Osteocyte (in vitro differentiated cells): Measurements from ENCODE around the gene SAMHD1. TPM values are rescaled to one million over a fixed set of nuclear protein-coding genes. Genes with fewer than 3 reads are reported as not detected.

Experiments used
- DNase-seq: peaks from one replicate; pipeline ENCODE4 v3.0.0; 2021; ENCODE audit warnings: mixed read lengths; ENCODE audit not compliant: unreplicated experiment; ENCODE audit errors: extremely low spot score
- H3K27ac Mint-ChIP-seq: one replicate; pipeline ENCODE4 v1.8.0; 2021; ENCODE audit warnings: mild to moderate bottlenecking, mixed read lengths; ENCODE audit not compliant: unreplicated experiment
- H3K27me3 Mint-ChIP-seq: one replicate; pipeline ENCODE4 v1.8.0; 2021; ENCODE audit warnings: mixed read lengths; ENCODE audit not compliant: unreplicated experiment
- H3K36me3 Mint-ChIP-seq: one replicate; pipeline ENCODE4 v1.8.0; 2021; ENCODE audit warnings: mixed read lengths; ENCODE audit not compliant: unreplicated experiment
- H3K4me1 Mint-ChIP-seq: one replicate; pipeline ENCODE4 v1.8.0; 2021; ENCODE audit warnings: mixed read lengths; ENCODE audit not compliant: unreplicated experiment
- H3K4me3 Mint-ChIP-seq: one replicate; pipeline ENCODE4 v1.8.0; 2021; ENCODE audit warnings: mild to moderate bottlenecking, moderate library complexity, mixed read lengths; ENCODE audit not compliant: unreplicated experiment
- H3K9me3 Mint-ChIP-seq: one replicate; pipeline ENCODE4 v1.8.0; 2021; ENCODE audit warnings: mixed read lengths; ENCODE audit not compliant: unreplicated experiment
- CTCF ChIP-seq: fragments of 200-600 bp; sonication (generic); IDR thresholded peaks from 2 replicates; pipeline ENCODE4 v1.5.0; 2021; ENCODE audit warnings: antibody characterized with exemption, mild to moderate bottlenecking, moderate library complexity
- total RNA-seq: library from RNA; stranded (reverse); gene quantifications from 2 replicates; pipeline ENCODE4 v1.2.1, GENCODE V29; 2021

SAMHD1 gene
- total RNA-seq, 1 donor from 2014 or later: 19.5 TPM

- H3K4me3 Mint-ChIP-seq: no peak overlapping the region
- H3K36me3 Mint-ChIP-seq: no peaks in the 10 kb centered on the region
- no peak overlapping the region for H3K27ac Mint-ChIP-seq
- no peak for TF ChIP-seq CTCF
- H3K4me1 Mint-ChIP-seq: peaks cover 8% of the 10 kb centered on the region
- H3K27me3 Mint-ChIP-seq: no peaks in the 10 kb centered on the region
- H3K9me3 Mint-ChIP-seq: no peaks in the 10 kb centered on the region
- no peak for DNase-seq
These were observed 84.6 kb downstream of the SAMHD1 start for GRCh38 chr20:36866681-36867495.

- Mint-ChIP-seq H3K9me3 (no peaks in the 10 kb centered on the region), H3K27ac (no peak overlapping the region), H3K4me1 (peaks cover 15% of the 10 kb centered on the region), H3K36me3 (no peaks in the 10 kb centered on the region), H3K4me3 (no peak overlapping the region), H3K27me3 (no peaks in the 10 kb centered on the region)
- no peak for TF ChIP-seq CTCF
- no peak for DNase-seq
These were observed 85.3 kb downstream of the SAMHD1 start for GRCh38 chr20:36866164-36866563.

- no peaks in the 10 kb centered on the region for H3K9me3 Mint-ChIP-seq
- peak overlapping the region; percentile 3 for H3K4me3 Mint-ChIP-seq
- no peaks in the 10 kb centered on the region for H3K27me3 Mint-ChIP-seq
- H3K36me3 Mint-ChIP-seq: no peaks in the 10 kb centered on the region
- H3K27ac Mint-ChIP-seq: no peak overlapping the region
- TF ChIP-seq CTCF: no peak
- no peak for DNase-seq
- H3K4me1 Mint-ChIP-seq: peaks cover 19% of the 10 kb centered on the region
These were observed 85.7 kb downstream of the SAMHD1 start for GRCh38 chr20:36865861-36866149.

- peak overlapping the region; percentile 16 for H3K27ac Mint-ChIP-seq
- peaks cover 2% of the 10 kb centered on the region for H3K36me3 Mint-ChIP-seq
- no peaks in the 10 kb centered on the region for H3K9me3 Mint-ChIP-seq
- peak overlapping the region; percentile 78 for H3K4me3 Mint-ChIP-seq
- H3K27me3 Mint-ChIP-seq: no peaks in the 10 kb centered on the region
- peaks cover 23% of the 10 kb centered on the region for H3K4me1 Mint-ChIP-seq
- no peak for DNase-seq
- TF ChIP-seq CTCF: no peak
These were observed 86.2 kb downstream of the SAMHD1 start for GRCh38 chr20:36865076-36865860.
